GM18520 (cell line): ENCODE results near the gene RAB7B.
"Not testable (repeated sequence)": the region's sequence is repeated elsewhere in the genome, so short reads cannot be mapped to it uniquely, and the experiment has no call there.

Experiments used
- ATAC-seq: cut with Tn5 transposase; IDR thresholded peaks from one replicate; pipeline ENCODE4 v1.9.1; 2021; ENCODE audit not compliant: unreplicated experiment

Gene RAB7B

GRCh38 chr1:205998457-205999241 lies 4.5 kb downstream of the RAB7B start:
- no peak for ATAC-seq

GRCh38 chr1:205996641-205997040 lies 6.6 kb downstream of the RAB7B start:
- ATAC-seq, result not testable (repeated sequence)

DNA sequence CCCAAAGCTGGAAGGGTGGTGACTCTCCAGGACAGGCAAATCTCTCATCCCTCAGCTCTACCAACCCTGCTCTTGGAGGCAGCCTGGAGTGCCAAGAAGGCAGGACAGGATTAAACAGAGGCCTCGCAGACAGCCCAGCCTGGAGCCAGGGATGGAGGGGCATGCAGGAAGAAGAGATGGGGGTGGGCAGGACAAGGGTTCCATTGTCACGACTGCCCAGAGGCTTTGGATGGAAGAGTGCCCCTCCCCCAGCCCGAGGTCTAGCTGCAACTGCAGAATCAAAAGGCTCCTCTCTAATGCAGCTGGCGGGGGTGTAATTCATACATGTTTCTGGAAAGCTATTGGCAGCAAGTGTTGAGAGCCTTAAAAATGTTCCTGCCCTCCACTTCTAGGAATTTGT lies 8.8 kb downstream of the RAB7B start:
- ATAC-seq, result no peak

DNA sequence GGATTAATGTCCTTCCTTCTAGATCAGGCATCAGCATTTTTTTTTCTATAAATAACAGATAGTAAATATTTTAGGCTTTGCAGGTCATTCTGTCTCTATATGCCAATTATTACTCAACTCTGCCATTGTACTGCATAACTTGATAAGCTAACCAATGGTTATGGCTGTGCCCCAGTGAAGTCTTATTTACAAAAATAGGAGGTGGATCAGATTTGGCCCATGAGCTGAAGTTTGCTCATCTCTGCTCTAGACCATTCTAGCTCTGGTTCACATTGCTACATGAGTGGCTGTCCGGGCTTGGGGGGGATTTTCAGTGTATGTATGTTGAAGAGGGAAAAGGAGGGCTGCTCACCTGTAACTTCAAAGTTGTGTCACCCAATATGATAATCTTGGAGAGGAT lies 10.1 kb downstream of the RAB7B start:
- ATAC-seq, result no peak

GRCh38 chr1:205992218-205992882 lies 10.8 kb downstream of the RAB7B start:
- no peak for ATAC-seq

DNA sequence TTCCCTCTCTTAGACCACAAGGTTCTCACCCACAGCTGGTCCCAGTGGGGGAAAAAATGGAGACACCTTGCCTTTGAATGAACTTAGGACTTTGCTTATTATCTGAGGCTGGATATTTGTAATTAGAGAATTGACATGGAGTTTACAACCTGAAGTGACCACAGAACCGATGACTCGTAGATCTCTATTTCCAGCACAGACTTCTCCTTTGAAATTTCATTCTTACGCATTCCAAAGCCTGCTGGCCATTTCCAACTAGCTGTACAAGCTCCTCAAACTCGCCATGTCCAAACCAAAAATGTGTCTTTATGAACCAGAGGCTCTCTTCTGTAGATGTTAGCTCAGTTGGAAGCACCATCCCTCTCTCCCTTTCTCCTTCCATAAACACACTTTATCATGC lies 12.0 kb downstream of the RAB7B start:
- no peak for ATAC-seq

DNA sequence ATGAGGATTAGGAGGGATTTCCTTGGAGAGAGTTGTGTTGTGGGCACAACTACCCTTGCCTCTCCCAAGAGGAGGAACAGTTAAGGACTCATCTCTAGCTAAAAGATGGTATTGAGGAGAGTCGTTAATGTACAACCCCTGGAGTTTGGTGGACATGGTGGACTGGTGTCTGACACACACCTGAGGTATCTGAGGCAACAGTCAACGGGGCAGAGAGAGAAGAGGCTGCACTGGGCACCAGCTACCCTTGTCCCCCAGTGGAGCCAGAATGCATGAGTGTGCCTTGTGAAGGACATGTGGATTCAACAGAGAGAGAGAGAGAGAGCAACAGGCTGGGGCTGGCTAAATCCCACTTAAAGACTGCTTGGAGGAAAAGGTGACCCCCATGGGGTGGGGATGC lies 13.0 kb downstream of the RAB7B start:
- no peak for ATAC-seq

DNA sequence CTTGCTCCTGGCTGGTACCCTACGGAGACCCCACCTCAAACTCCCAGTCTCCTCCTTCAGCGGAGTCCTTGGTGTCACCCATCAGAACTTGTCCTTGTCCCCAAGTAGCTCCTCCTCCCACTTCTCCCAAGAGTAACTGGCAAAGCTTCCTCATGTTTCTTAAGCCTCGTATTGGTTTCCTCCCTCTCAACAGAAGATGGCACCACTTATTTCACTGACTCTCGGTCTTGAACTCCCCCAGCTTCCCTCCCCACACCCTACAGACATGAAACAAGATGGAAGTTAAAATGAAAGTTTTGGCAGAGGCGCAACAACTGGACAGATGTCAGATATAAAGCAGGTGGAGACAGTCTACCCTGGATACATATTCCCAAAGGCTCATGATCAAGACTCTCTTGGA lies 13.4 kb downstream of the RAB7B start:
- no peak for ATAC-seq

DNA sequence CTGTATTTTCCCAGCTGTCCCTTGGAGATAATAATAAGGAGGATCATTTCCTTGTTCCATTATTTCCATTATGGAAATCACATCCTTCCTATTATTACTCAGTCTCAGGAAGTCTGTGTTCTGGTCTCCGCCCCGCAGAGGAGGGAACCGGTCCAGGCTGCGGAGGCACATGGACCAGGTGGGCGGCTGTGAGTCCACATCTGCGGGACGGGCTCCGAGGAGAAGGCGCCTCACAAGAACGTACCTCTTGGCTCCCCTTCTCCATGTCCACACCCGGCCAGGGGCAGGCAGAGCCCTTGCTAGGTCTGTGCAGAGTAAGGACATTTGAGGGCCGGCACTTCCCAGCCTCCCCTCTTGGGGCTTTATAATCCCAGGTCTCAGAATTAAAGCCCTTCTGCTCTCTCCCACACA lies 14.6 kb downstream of the RAB7B start:
- ATAC-seq, result no peak

- no peak for ATAC-seq
Measured at GRCh38 chr1:205986861-205987260, 16.3 kb downstream of the RAB7B start.

DNA sequence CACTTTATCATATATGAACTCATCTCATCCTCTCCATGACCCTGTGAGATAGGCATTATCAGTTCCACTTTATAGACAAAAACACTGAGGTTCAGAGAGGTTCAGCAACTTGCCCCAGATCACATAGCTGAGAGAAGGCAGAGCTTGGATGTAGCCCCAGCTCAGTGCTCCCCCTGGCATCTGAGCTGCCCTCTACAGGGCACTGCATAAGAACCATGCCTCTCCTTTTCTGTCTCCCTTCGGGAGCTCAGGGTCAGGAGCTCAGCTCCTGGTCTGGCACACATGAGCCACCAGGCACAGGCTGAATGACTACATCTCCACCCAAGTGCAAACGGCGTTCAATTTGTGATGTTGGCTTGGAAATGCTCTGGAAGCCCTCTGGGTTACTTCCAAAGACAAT lies 16.9 kb downstream of the RAB7B start:
- no peak for ATAC-seq

DNA sequence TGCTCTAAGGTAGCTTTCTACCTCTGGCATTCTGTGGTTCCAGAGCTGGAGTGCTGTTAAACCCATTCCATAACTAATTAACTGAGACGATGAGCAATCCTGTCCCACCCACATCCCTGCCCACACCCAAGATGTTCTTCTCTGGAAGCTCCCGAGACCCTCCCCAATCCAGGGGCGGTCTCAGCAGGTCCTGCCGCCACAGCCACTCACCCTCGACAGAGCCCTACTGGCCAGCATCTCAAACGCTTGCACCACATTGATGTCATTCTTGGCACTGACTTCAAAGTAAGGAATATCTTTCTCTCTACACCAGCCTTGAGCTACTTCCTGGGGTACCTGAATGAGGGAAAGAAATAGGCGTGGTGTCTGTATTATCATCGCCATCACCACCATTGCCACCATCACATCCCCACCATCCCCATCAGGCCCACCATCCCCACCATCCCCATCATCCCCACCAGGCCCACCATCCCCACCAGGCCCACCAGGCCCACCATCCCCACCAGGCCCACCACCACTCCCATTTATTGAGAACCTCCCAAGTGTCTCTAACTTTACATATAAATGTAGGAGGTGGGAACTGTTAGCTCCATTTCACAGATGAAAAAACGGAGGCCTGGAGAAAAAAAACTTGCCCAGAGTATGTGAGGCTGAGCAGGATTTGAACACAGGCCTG lies 17.7 kb downstream of the RAB7B start:
- no peak for ATAC-seq

GRCh38 chr1:205983925-205984725 lies 19.1 kb downstream of the RAB7B start:
- no peak for ATAC-seq

DNA sequence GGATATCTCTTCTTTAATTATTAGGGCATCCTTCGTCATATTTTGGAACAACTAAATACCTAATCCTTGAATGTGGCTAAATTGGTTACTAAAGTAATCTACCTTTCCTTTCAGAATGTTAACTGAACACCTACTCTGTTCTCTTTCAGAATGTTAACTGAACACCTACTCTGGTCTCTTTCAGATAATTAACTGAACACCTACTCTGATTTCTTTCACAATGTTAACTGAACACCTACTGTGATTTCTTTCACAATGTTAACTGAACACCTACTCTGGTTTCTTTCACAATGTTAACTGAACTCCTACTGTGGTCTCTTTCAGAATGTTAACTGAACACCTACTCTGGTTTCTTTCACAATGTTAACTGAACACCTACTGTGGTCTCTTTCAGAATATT lies 21.9 kb downstream of the RAB7B start:
- no peak for ATAC-seq

DNA sequence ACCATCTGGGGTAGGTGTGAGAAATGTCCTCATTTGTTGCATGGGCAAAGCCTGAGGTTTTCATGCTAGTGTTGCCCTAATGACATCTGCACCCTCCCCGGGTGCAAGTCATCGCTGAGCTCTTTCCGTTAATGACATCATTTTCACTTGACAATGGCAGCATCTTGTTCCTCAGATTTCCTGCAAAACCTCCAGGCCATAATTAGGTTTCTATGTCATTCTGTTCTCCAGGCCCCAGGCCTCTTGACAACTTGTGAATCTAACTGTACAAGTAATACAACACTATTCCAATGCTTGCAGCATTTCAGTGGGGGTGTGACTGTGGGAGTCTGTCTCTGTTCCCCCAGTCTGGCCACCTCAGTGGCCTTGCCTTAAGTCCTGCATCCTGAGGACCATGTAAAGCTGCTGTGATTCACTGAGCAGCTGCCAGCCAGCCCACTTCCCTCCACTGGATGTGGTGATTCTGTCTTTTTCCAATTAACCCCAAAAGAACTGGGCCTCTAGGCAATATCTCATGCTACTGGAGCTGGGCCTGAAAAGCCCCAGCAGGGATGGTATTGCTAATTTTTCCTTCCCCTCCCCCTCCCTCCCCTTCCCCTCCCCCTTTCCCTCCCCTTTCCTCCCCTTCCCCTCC lies 22.8 kb downstream of the RAB7B start:
- ATAC-seq, result no peak

DNA sequence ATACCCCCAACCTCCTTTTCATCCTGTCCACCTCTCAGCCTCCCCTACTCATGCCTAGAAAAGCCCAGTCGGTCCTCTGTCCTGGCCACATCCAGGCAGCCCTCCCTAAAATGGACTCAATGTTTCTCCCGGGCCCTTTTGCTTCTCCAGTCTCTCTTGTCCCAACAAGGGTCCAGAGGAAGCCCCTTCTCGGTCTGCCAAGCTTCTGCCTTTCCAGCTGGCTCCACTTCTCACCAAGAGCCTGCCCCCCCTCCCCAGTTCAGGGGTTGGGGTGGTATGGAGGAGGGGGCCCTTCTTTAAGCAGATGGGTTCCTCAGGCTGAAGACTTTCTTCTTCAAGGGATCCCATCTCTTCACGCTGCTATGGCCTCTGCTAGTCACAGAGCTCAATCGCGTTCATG lies 23.9 kb downstream of the RAB7B start:
- no peak for ATAC-seq

- no peak for ATAC-seq
Measured at GRCh38 chr1:205978676-205979075, 24.5 kb downstream of the RAB7B start.

DNA sequence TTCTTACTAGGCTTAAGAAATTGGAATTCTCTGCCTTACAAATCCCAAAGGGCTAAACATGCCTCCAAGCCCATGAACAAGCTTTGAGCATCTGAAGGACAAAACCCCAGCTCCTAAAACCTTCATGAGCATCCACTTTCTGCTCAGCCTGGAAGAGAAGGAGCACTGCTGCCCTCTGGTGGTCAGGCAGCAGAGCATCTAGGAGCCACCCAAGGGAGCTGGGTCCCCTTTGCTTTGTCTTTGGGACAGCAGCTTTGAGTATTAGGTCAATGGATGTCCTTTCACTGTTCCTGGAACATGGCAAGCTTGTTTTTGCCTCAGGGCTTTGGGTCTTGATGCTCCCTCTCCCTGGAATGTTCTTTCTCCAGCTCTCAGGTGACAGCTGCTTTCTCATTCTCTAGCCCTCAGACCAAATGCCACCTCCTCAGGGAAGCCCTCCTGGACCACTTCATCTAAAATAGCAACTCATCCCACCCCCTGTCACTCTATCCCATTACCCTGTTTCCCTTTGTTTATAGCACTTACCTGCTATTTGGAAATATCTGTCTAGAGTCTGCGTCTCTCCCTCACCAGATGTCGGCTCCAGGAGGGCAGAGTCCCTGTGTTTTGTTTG lies 25.7 kb downstream of the RAB7B start:
- no peak for ATAC-seq

GRCh38 chr1:205976708-205977401 lies 26.3 kb downstream of the RAB7B start:
- no peak for ATAC-seq

DNA sequence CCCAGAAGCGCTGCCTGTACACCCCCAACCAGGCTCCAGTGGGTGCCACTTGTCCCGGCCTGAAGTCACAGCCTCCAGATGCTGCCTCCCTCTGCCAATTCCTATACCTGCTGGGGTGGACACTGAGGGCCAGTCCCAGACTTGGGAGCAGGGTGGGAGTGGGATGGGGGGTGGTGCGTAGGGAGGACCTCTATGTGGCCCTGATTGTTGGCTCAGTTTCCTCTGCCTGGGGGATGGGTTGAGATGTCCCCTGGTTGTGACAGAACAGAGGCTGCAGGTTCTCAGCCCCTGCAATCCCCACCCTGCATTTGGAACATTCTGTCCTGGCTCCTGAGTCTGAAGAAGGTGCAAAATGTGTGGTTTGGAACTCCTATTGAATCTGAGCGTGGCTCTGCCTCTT lies 27.2 kb downstream of the RAB7B start:
- no peak for ATAC-seq
